Hypothalamus (tissue), 51 donors: ENCODE data around the gene CNNM4.
A peak's percentile ranks its signal among the peaks of the same experiment; 100 is the strongest.

Source experiments
- DNase-seq, 51 donors: peaks; one replicate each; lab custom pipeline; 2025; lab: John Stamatoyannopoulos, UW

Gene CNNM4

GRCh38 chr2:96826546-96827278 is 66.0 kb downstream of the CNNM4 start:
- DNase-seq, result no peak

GRCh38 chr2:96828436-96828835 is 67.7 kb downstream of the CNNM4 start:
- DNase-seq, result no peak

- DNase-seq, result no peak
Measured at GRCh38 chr2:96828874-96829273, 68.2 kb downstream of the CNNM4 start.

GRCh38 chr2:96830044-96830562 is 69.4 kb downstream of the CNNM4 start:
- DNase-seq, result no peak

- peak in 2 of 51 donors; percentile 19 to 21 for DNase-seq
Measured at GRCh38 chr2:96831679-96832078, 71.0 kb downstream of the CNNM4 start.

GRCh38 chr2:96832408-96832753 is 71.7 kb downstream of the CNNM4 start:
- no peak for DNase-seq

- no peak for DNase-seq
Measured at GRCh38 chr2:96832754-96833507, 72.2 kb downstream of the CNNM4 start.

- no peak for DNase-seq
Measured at GRCh38 chr2:96835830-96836229, 75.1 kb downstream of the CNNM4 start.

GRCh38 chr2:96837575-96837974 is 76.9 kb downstream of the CNNM4 start:
- DNase-seq, result no peak

GRCh38 chr2:96838345-96839292 is 77.9 kb downstream of the CNNM4 start:
- DNase-seq, result no peak

- no peak for DNase-seq
Measured at GRCh38 chr2:96839293-96839874, 78.7 kb downstream of the CNNM4 start.

- no peak for DNase-seq
Measured at GRCh38 chr2:96839875-96840850, 79.5 kb downstream of the CNNM4 start.

GRCh38 chr2:96841701-96842495 is 81.2 kb downstream of the CNNM4 start:
- no peak for DNase-seq

- DNase-seq, result no peak
Measured at GRCh38 chr2:96842600-96842999, 81.9 kb downstream of the CNNM4 start.

GRCh38 chr2:96843538-96844268 is 83.0 kb downstream of the CNNM4 start, which contains the start of gene ANKRD23:
TSS of gene ANKRD23 (minus strand) at chr2:96844021. CDS start at chr2:96843992, 29 bp downstream.
- no peak for DNase-seq

GRCh38 chr2:96844405-96844808 is 83.7 kb downstream of the CNNM4 start:
- DNase-seq, result no peak

GRCh38 chr2:96846825-96847224 is 86.1 kb downstream of the CNNM4 start:
- DNase-seq, result no peak

- no peak for DNase-seq
Measured at GRCh38 chr2:96847586-96847985, 86.9 kb downstream of the CNNM4 start.
